Measurements from ENCODE around the gene NDRG2.

NDRG2 gene

GRCh38 chr14:21054768-21055145 lies 29.9 kb upstream of the NDRG2 start:
- no peak for TF ChIP-seq CTCF (IDR thresholded peaks at IDR 0.05; ENCODE audit: low read depth, low read length)
- no peak for DNase-seq (ENCODE audit: extremely low read depth, low read depth)

GRCh38 chr14:21054123-21054767 lies 29.4 kb upstream of the NDRG2 start:
- DNase-seq (ENCODE audit: extremely low read depth, low read depth): no peak
- no peak for TF ChIP-seq CTCF (IDR thresholded peaks at IDR 0.05; ENCODE audit: low read depth, low read length)

- DNase-seq (ENCODE audit: extremely low read depth, low read depth): no peak
- no peak for TF ChIP-seq CTCF (IDR thresholded peaks at IDR 0.05; ENCODE audit: low read depth, low read length)
Measured at GRCh38 chr14:21053184-21054122, 28.6 kb upstream of the NDRG2 start.

- no peak for TF ChIP-seq CTCF (IDR thresholded peaks at IDR 0.05; ENCODE audit: low read depth, low read length)
- no peak for DNase-seq (ENCODE audit: extremely low read depth, low read depth)
Measured at GRCh38 chr14:21050597-21050996, 25.7 kb upstream of the NDRG2 start.

GRCh38 chr14:21049271-21049673 lies 24.4 kb upstream of the NDRG2 start:
- DNase-seq (ENCODE audit: extremely low read depth, low read depth): no peak
- TF ChIP-seq CTCF (IDR thresholded peaks at IDR 0.05; ENCODE audit: low read depth, low read length): no peak

GRCh38 chr14:21048638-21049037 lies 23.8 kb upstream of the NDRG2 start:
- no peak for DNase-seq (ENCODE audit: extremely low read depth, low read depth)

More at GRCh38 chr14:21048638-21049037, 23.8 kb upstream of the NDRG2 start:
- TF ChIP-seq CTCF (IDR thresholded peaks at IDR 0.05; ENCODE audit: low read depth, low read length): no peak

Measured in AG09319 (cell line).